GM20000 (cell line): ENCODE data around the gene DDI2.
A peak's percentile ranks its signal among the peaks of the same experiment; 100 is the strongest.

ENCODE experiments used
- DNase-seq: peaks from one replicate; pipeline ENCODE4 v3.0.0; 2012; ENCODE audit warnings: low spot score
- TF ChIP-seq, protein P1 (sequence below): IDR thresholded peaks from 2 replicates; pipeline ENCODE4 v1.5.1; 2012; ENCODE audit warnings: mild to moderate bottlenecking, control low read depth; ENCODE audit errors: extremely low read depth, missing control alignments

Gene DDI2

DNA sequence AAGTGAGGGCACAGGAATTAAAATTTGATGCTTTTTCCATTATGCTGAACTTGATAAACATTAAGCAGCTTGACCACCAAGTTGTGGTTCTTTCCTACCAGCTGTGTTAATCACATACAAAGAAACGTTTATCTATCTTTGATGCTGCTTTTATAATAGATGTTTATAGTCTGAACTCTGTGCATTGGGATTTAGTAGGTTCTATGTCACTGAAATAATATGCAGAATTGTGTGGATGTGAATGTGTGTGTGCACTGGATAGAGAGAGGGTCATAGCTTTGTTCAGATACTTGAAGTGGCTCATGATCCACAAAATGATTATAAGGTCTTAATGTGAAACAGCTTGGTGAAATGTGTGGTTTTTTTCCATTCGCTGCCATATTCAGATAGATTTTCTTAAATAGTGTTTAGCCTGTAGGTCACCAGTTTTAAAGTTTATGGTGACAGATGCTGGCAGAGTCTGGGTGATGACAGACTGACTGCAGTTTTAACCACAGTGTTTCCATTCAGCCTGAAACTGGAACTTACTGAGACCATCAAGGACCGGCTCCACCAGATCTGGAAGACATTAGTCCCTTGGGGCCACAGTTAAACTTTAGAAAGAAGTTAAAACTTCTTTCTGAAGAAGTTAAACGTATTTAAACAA lies 10.2 kb downstream of the DDI2 start:
- DNase-seq = peak; percentile 47
- TF ChIP-seq, protein P1, sequence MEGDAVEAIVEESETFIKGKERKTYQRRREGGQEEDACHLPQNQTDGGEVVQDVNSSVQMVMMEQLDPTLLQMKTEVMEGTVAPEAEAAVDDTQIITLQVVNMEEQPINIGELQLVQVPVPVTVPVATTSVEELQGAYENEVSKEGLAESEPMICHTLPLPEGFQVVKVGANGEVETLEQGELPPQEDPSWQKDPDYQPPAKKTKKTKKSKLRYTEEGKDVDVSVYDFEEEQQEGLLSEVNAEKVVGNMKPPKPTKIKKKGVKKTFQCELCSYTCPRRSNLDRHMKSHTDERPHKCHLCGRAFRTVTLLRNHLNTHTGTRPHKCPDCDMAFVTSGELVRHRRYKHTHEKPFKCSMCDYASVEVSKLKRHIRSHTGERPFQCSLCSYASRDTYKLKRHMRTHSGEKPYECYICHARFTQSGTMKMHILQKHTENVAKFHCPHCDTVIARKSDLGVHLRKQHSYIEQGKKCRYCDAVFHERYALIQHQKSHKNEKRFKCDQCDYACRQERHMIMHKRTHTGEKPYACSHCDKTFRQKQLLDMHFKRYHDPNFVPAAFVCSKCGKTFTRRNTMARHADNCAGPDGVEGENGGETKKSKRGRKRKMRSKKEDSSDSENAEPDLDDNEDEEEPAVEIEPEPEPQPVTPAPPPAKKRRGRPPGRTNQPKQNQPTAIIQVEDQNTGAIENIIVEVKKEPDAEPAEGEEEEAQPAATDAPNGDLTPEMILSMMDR = no peak

DNA sequence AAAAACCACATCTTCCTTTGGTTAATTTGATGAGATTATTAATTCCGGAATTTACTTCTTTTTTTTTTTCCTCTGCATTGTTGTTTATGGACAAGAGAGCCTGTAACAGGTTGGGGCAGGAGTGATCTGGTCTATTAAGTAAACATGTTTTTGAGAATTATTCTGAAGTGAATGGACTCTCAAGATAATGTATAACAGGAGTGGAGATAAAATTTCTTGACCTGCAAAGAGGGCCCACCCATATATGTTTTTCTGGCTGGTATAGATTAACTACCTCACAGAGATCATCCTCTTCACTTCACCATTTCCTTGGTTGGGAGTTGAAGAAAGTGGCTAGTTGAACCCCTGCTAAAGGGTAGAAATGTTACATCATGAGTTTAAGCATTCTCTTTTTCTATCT lies 10.7 kb downstream of the DDI2 start:
- TF ChIP-seq, protein P1 = no peak
- no peak for DNase-seq

GRCh38 chr1:15633756-15634420 lies 16.6 kb downstream of the DDI2 start:
- TF ChIP-seq, protein P1 = no peak
- DNase-seq = no peak

DNA sequence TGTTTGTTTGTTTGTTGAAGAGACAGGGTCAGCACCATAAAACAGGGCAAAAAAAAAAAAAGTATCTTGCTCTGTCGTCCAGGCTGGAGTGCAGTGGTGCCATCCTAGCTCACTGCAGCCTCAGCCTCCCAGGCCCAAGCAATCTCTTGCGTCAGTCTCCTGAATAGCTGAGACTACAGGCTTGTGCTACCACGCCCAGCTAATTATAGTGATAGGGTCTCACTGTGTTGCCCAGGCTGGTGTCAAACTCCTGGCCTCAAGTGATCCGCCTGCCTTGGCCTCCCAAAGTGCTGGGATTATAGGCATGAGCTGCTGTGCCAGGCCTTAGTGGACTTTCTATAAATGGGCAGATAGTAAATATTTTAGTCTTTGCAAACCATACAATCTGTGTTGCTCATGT lies 19.2 kb downstream of the DDI2 start:
- no peak for DNase-seq
- TF ChIP-seq, protein P1 = no peak

GRCh38 chr1:15637826-15638225 lies 20.6 kb downstream of the DDI2 start:
- TF ChIP-seq, protein P1 = no peak
- DNase-seq = no peak

DNA sequence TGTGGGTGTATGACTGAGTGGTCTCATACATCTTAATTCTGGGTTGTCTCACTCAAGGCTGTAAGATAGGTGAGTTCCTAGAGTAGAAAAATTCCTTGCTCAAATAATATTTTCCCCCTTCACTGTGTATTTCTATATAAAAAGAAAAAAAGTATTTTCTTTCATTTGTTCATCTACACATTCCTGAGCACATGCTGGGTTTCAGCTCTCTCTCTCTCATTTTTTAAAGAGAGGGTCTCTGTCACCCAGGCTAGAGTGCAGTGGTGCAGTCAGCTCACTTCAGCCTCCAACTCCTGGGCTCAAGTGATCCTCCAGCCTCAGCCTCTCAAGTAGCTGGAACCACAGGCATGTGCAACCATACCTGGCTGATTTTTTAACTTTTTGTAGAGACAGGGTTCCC lies 22.0 kb downstream of the DDI2 start:
- TF ChIP-seq, protein P1 = no peak
- no peak for DNase-seq

GRCh38 chr1:15639931-15640330 lies 22.7 kb downstream of the DDI2 start:
- TF ChIP-seq, protein P1 = no peak
- DNase-seq = no peak
